Ishikawa (cell line): Measurements from ENCODE around the gene PCDH9.

ENCODE experiments used
- CEBPB ChIP-seq: IDR thresholded peaks from 2 replicates; pipeline ENCODE4 v1.6.1; 2012
- CREB1 ChIP-seq: IDR thresholded peaks from 2 replicates; pipeline ENCODE4 v1.6.1; 2012; ENCODE audit warnings: low read depth
- EGR1 ChIP-seq: IDR thresholded peaks from 2 replicates; pipeline ENCODE4 v1.6.1; 2012
- EP300 ChIP-seq: IDR thresholded peaks from 2 replicates; pipeline ENCODE4 v1.6.1; 2012; ENCODE audit warnings: borderline replicate concordance
- MAX ChIP-seq: IDR thresholded peaks from 2 replicates; pipeline ENCODE4 v1.6.1; 2012
- NFIC ChIP-seq: IDR thresholded peaks from 2 replicates; pipeline ENCODE4 v1.6.1; 2012
- REST ChIP-seq: IDR thresholded peaks from 2 replicates; pipeline ENCODE4 v1.6.1; 2012; ENCODE audit warnings: low read depth, mild to moderate bottlenecking
- TAF1 ChIP-seq: IDR thresholded peaks from 2 replicates; pipeline ENCODE4 v1.6.1; 2012; ENCODE audit warnings: low read depth, mild to moderate bottlenecking
- TCF12 ChIP-seq: IDR thresholded peaks from 2 replicates; pipeline ENCODE4 v1.6.1; 2012; ENCODE audit warnings: low read depth
- TEAD4 ChIP-seq: IDR thresholded peaks from 2 replicates; pipeline ENCODE4 v1.6.1; 2012
- USF1 ChIP-seq: IDR thresholded peaks from 2 replicates; pipeline ENCODE4 v1.6.1; 2012
- YY1 ChIP-seq: IDR thresholded peaks from 2 replicates; pipeline ENCODE4 v1.6.1; 2012; ENCODE audit warnings: low read depth

PCDH9 gene

GRCh38 chr13:66430728-66431127 lies 799.4 kb downstream of the PCDH9 start:
- TF ChIP-seq REST (no peak), USF1 (no peak)

- TF ChIP-seq EGR1 = no peak
- TF ChIP-seq YY1 = no peak
- TF ChIP-seq NFIC = no peak
- TF ChIP-seq CREB1 = no peak
- no peak for TF ChIP-seq EP300
- no peak for TF ChIP-seq TEAD4
- no peak for TF ChIP-seq USF1
- no peak for TF ChIP-seq REST
- TF ChIP-seq MAX = no peak
- TF ChIP-seq TCF12 = no peak
- TF ChIP-seq TAF1 = no peak
- TF ChIP-seq CEBPB = no peak
Measured at GRCh38 chr13:66430269-66430668, 799.9 kb downstream of the PCDH9 start.

- no peak for TF ChIP-seq EGR1
Measured at GRCh38 chr13:66429156-66429555, 801.0 kb downstream of the PCDH9 start.

- no peak for TF ChIP-seq MAX
- TF ChIP-seq EP300 = no peak
- TF ChIP-seq REST = no peak
Measured at GRCh38 chr13:66427458-66427861, 802.7 kb downstream of the PCDH9 start.

- no peak for TF ChIP-seq TEAD4
- TF ChIP-seq CREB1 = no peak
- no peak for TF ChIP-seq YY1
- TF ChIP-seq CEBPB = no peak
- TF ChIP-seq REST = no peak
Measured at GRCh38 chr13:66425741-66426140, 804.4 kb downstream of the PCDH9 start.
